ENCODE measurements around the gene ACOX3. TPM values are rescaled to one million over a fixed set of nuclear protein-coding genes. Genes with fewer than 3 reads are reported as not detected.

ACOX3 gene
- total and polyA plus RNA-seq, 2 of the 8 experiments (the other 6 are each of a cell fraction or from before 2014, with no cell fraction given) = 2.5 to 9.9 TPM

DNA sequence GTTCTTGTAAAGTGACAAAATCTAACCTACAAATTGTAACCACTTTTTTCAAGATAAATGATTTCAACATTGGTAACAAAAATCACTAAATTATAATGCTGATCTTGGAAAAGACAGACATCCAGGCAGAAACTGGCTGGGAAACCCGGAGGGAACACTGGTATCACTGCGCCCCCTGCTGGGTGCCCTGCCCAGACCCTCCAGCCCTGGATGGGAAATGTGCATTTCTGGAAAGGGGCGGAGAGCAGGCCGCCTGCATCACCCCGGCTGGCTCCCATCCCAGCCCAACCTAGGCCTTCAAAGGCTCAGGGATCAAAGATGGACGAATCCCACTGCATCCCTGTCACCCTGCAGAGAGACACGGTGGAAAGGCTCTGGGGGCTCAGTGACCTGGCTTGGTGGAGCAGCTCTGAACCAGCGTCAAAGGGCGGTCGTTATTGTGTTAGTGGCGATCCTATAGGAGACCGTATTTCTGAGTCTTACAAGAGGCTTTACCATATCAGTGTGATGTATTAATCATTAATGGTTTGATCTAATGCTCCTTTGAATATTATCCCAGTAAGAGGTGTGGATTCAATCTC lies 37.3 kb downstream of the ACOX3 start (continued):
- TF ChIP-seq TCF12 (IDR thresholded peaks at IDR 0.05; ENCODE audit: low read depth, low read length) (no peak), NRF1 (IDR thresholded peaks at IDR 0.05; ENCODE audit: low read depth, low read length) (no peak), GABPA (IDR thresholded peaks at IDR 0.05; ENCODE audit: borderline replicate concordance, insufficient read depth, low read length) (peak; percentile 58; the same call in 1 of the 2 replicates), POU5F1 (IDR thresholded peaks at IDR 0.05; ENCODE audit: low read depth, low read length) (no peak), CBX5 (IDR thresholded peaks at IDR 0.05; ENCODE audit: low read depth, low read length) (no peak), RNF2 (IDR thresholded peaks at IDR 0.05; ENCODE audit: borderline replicate concordance, low read depth, low read length, missing control alignments, poor library complexity, severe bottlenecking) (no peak), MAX (IDR thresholded peaks at IDR 0.05) (no peak), CTCF (IDR thresholded peaks at IDR 0.05; ENCODE audit: control extremely low read depth in 1 of 3, insufficient read depth in 1 of 3, low read depth in 1 of 3, low read length in 3 of 3) (peak in 2 of 3 experiments; percentile 87 to 93; a peak in 3 of 4 replicates), RAD21 (IDR thresholded peaks at IDR 0.05 in 1 of 2, conservative IDR thresholded peaks at IDR 0.05 in 1 of 2; ENCODE audit: low read depth in 2 of 2, low read length in 2 of 2) (peak; percentile 94 to 97), SP1 (IDR thresholded peaks at IDR 0.05; ENCODE audit: low read depth, low read length) (no peak)
